Measurements from ENCODE around the gene SLC39A10.

Gene SLC39A10

GRCh38 chr2:195674491-195675221, 17.6 kb downstream of the SLC39A10 start:
- no peak for DNase-seq

DNA sequence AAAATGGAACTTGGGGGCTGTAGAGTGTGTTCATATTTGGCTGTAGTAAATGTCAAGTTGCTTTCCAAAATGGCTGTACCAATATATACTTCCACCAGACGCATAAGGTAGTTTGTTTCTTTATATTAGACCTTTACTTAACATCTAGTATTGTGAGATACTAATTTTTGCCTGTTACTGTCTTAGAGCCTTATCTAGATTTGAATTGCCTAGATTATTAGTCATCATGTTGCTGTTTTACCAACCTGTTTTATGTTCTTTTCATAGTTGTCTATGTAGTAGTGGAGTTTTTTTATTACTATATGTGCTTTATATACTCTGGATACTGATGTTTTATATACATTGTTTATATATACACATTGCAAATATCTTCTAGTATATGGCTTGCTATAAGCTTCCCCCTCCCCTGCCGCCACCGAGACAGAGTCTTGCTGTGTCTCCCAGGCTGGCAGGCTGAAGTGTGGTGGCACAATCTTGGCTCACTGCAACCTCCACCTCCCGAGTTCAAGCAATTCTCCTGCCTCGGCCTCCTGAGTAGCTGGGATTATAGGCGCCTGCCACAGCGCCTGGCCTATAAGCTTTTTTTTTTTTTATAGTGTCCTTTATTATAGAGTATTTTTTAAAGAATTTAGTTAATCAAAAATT, 18.9 kb downstream of the SLC39A10 start:
- DNase-seq, result no peak

DNA sequence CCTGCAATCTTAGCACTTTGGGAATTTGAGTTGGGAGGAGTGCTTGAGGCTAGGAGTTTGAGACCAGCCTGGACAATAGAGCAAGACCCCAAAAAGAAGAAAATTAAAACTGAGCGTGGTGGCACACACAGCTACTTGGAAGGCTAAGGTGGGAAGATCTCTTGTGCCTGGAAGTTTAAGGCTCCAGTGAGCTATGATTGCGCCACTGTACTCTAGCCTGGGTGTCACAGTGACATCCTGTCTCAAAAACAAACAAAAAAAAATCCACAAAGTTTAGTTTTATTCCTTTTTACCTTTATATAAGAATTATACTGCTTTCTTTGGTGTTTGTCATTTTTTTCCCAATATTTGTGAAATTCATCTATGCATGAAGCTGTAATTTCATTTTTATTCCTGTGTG, 20.3 kb downstream of the SLC39A10 start:
- peak in 1 of 5 donors; percentile 24 for DNase-seq

DNA sequence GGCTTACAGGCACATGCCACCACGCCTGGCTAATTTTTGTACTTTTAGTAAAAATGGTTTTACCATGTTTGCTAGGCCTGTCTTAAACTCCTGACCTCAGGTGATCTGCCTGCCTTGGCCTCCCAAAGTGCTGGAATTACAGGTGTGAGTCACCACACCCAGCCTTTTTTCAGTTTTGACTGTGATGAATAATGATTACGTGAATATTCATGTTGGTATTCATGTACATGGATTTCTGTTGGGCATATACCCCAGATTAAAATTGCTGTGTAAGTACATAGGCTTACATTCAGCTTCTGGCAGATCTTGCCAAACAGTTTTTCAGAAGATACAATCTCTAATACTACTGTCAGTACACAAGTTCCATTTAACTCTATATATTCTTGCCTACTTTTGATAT, 20.9 kb downstream of the SLC39A10 start:
- no peak for DNase-seq

GRCh38 chr2:195682077-195682476, 25.1 kb downstream of the SLC39A10 start:
- DNase-seq, result peak in 1 of 5 donors; percentile 28

DNA sequence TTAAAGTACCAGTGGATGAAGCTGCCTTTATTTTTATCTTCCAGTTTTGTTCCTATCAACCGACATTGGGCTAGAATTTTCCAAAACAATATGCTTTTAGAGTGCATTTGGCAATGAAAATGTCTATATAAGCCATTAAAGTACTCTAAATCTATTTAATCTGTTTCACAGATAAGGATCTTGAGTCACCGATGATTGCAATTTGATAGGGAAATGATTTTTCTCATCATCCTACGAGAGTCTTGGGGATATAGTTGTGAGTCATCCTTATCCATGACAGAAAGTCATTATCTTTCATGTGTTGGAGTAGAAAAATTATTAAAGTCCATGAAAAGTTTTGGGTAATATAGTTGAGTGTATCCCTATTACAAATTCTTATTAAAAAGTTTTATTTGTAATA, 26.1 kb downstream of the SLC39A10 start:
- DNase-seq, result no peak

GRCh38 chr2:195686564-195686963, 29.5 kb downstream of the SLC39A10 start:
- peak in 1 of 5 donors; percentile 17 for DNase-seq

- DNase-seq, result no peak
Observed at GRCh38 chr2:195687320-195688086, 30.5 kb downstream of the SLC39A10 start.

- DNase-seq, result peak in 1 of 5 donors; percentile 11
Observed at GRCh38 chr2:195692531-195692930, 35.5 kb downstream of the SLC39A10 start.

- DNase-seq, result no peak
Observed at GRCh38 chr2:195694553-195694952, 37.5 kb downstream of the SLC39A10 start.

DNA sequence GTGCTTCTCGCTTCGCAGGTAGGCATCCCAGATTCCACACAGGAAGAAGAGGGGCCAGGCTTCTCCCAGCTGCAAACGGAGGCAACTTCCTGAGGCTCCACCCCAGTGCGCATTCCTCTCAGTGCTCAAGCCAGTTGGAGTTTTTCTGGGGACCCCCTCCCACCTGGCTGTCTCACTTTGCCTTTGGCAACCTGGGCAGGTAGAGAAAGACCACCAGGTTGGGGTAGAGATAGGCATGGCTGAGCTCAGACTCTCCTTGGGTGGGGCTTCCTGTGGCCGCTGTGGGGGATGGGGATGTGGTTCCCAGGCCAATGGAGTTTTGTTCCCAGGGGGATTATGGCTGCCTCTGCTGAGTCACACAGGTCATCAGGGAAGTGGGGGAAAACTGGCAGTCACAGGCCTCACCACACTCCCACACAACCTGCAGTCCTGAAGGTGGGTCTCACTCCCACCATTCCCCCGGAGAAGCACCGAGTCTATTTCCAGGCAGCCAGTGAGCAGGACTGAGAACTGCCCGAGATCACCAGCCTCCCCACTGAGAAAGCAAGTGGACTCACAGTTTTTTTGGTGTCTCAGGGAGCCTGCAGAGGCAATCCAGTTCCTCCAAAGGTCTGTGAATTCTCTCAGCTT, 38.1 kb downstream of the SLC39A10 start:
- no peak for DNase-seq

DNA sequence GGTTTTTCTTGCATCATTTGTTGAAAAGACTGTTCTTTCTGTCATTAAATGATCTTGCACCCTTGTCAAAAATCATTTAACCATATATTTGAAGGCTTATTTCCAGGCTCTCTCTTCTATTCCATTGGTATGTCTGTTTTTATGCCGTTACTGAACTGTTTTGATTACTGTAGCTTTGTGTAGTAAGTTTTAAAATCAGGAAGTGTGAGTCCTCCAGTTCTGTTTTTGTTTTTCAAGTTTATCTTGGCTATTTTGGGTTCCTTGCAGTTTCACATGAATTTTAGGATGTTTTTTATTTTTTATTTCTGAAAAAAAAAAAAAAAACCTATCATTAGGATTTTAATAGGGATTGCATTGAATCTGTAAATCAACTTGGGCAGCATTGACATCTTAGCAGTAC, 39.0 kb downstream of the SLC39A10 start:
- no peak for DNase-seq

- DNase-seq, result no peak
Observed at GRCh38 chr2:195697681-195698220, 40.7 kb downstream of the SLC39A10 start.

DNA sequence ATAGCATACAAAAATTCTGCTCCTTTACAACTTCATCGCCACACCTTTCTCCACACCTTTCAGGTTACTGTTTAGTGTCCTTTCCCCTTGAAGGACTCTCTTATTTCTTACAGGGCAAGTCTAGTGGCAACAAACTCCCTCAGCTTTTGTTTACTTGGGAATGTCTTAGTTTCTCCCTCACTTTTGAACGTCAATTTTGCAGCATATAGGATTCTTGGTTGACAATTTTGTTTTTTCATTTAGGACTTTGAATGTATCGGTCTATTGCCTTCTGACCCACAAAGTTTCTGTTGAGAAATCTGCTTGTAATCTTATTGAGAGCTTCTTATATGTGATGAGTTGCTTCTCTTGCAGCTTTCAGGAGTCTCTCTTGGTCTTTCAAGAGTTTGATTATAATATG, 43.5 kb downstream of the SLC39A10 start:
- DNase-seq, result no peak

GRCh38 chr2:195706161-195706900, 49.3 kb downstream of the SLC39A10 start:
- DNase-seq, result no peak

- no peak for DNase-seq
Observed at GRCh38 chr2:195709901-195710806, 53.1 kb downstream of the SLC39A10 start.

GRCh38 chr2:195711478-195711877, 54.5 kb downstream of the SLC39A10 start:
- DNase-seq, result no peak

DNA sequence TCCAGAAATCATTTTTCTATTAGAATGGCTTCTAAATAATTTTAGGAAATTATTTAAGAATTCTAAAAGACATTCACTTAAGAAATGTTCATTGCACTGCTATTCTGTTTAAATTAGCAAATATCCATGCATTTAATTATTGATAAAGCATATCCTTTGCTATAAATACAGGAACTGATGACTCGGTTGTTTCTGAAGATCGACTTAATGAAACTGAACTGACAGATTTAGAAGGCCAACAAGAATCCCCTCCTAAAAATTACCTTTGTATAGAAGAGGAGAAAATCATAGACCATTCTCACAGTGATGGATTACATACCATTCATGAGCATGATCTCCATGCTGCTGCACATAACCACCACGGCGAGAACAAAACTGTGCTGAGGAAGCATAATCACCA, 59.4 kb downstream of the SLC39A10 start:
- DNase-seq, result no peak

- no peak for DNase-seq
Observed at GRCh38 chr2:195721042-195721441, 64.0 kb downstream of the SLC39A10 start.

GRCh38 chr2:195722075-195722474, 65.0 kb downstream of the SLC39A10 start:
- no peak for DNase-seq

DNA sequence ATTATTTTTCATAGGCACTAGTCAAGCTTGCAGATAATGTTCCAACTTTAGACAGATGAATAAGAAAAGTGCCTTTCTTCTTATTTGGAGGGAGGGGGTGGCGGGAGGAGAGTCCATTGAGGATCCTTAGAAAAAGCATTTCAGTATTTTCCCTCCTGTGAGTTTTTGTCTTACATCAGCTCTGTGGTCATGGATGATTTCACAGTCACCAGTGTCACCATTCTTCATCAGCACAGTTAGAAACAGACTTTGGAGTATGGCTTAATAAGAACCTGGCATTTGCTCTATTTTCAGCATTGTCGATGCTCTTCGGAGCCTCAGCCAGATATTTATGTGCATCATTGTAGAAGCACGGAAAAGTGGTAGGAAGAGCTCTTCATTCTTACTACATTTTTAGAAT, 70.1 kb downstream of the SLC39A10 start:
- DNase-seq, result no peak
